Activated CD4-positive, CD25-positive, alpha-beta regulatory T cell treated with anti-CD3 and anti-CD28 coated beads, Interleukin-2, amount 50 U/mL, for 16 hours (primary cell): ENCODE measurements around the gene CTNNA2.

Experiments used
- DNase-seq: peaks from one replicate; pipeline ENCODE4 v3.0.0-alpha.2; 2020; ENCODE audit warnings: low read depth, low spot score

The CTNNA2 gene

DNA sequence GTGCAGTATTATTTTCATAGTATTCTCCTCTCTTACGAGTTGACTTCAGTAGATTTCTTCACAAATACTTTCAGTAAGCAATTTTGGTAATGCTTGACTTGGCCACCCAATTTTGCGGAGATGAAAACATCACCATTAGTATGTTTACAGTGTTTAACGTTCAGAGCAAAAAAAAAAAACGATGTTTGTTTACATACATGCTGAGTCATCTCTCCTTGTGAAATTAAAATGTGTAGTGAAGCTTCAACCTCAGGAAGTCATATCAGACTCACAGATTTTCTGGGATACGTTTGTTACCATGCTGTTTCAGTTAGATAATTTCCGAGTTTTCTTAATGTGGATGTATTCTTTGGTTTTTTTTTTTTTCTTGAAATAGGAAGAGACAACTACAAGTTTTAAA, 100.1 kb downstream of the CTNNA2 start:
- DNase-seq, result no peak

- no peak for DNase-seq
Observed at GRCh38 chr2:79619442-79619841, 106.6 kb downstream of the CTNNA2 start.

GRCh38 chr2:79619976-79620375, 107.1 kb downstream of the CTNNA2 start:
- DNase-seq, result no peak

- DNase-seq, result no peak
Observed at GRCh38 chr2:79620679-79621078, 107.8 kb downstream of the CTNNA2 start.

DNA sequence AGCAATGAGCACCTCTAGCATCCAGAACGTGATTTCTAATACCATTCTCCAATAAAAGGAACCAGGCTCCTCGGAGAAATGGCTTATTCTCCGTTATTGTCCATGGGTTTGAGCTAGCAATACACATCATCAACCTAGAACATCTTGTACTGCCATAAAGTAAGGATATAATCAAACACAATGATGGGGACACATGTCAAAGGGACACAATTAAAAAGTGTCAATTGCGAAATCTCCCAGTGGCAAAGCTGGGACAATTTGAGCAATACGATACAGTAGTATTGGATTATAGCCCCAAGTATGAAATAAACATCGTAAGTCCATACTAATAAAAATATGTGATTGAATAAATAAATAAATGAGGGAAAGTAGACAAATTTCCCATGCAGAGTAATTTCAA, 108.4 kb downstream of the CTNNA2 start:
- DNase-seq, result no peak

DNA sequence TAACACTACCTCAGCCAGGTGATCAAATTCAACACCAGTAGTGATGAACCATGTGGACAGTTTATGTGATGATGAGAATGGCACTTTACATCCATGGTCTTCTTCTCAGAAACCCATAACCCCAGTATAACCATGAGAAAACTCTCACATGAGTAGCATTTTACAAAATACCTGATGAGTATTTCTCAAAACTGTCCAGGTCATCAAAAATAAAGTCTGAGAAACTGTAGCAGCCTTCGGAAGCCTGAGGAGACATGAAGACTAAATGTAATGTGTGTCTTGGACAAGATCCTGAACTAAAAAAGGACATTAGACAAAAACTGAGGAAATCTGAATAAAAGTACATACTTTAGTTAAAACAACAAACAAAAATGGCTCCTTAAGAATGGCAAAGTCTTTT, 108.9 kb downstream of the CTNNA2 start:
- DNase-seq, result no peak

DNA sequence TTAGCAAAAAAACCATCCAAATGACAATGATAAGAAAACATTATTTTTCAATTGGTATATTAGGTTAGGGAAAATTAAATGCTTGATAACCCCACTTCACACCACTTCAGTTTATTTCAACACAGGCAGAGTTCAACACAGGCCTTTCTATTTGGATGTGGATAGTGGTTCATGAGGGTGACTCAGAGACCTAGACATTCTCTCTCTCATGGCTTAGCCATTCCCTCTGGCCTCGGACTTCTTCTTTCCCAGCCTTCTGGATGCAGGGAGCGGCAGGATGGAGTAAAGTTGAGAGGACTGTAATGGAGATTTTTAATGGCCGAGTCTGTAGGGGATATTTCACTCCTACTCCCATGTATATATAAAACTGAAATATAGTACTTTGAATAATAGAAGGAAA, 109.7 kb downstream of the CTNNA2 start:
- DNase-seq, result no peak

DNA sequence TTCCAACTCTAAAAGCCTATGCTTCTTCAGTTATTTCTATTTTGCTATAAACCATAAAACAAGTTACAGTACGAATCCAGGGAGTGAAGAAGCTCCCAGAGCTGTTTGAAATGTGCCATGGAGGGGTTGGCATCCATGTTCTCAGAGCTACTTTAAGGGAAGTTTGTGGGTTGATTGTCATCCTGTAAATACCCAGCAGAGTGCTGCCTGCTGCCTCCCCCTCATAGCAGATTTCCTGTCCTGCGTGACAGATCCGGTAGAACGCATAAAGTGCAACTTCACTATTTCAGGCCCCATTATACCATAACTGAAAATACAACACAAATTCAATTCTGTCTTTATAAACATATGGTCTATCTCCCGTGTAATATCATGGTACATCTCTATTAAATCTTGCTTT, 114.4 kb downstream of the CTNNA2 start:
- no peak for DNase-seq

- no peak for DNase-seq
Observed at GRCh38 chr2:79630060-79630459, 117.2 kb downstream of the CTNNA2 start.

DNA sequence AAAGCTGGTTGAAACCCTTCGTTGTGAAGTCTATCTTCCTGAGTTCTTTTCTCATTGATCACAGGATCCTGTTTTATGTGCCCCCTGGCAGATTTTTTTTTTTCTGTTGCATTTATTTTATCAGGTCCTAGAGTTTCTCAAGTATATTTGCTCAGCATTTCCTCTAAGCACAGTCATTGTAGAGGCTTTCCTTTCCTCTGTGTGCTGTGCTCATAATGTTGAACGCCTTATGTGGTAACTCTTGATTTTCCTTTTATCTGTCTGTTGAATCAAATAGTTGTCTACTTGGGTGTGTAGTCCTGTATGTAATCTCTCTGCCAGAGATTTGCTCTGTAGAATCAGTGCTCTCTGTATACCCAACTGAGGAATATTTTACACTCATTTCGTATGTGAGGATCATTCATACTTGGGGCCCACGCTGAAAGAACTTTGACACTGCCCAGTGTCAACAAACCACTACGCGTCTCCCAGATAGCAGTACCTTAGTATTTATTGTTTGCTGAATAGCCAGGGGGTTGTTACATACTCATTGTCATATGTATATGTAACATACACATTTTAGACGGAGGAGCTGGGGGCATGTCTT, 118.2 kb downstream of the CTNNA2 start:
- DNase-seq, result no peak

GRCh38 chr2:79638410-79638809, 125.6 kb downstream of the CTNNA2 start:
- DNase-seq, result no peak

GRCh38 chr2:79638954-79639353, 126.1 kb downstream of the CTNNA2 start:
- no peak for DNase-seq

GRCh38 chr2:79640001-79640400, 127.2 kb downstream of the CTNNA2 start:
- DNase-seq, result no peak

DNA sequence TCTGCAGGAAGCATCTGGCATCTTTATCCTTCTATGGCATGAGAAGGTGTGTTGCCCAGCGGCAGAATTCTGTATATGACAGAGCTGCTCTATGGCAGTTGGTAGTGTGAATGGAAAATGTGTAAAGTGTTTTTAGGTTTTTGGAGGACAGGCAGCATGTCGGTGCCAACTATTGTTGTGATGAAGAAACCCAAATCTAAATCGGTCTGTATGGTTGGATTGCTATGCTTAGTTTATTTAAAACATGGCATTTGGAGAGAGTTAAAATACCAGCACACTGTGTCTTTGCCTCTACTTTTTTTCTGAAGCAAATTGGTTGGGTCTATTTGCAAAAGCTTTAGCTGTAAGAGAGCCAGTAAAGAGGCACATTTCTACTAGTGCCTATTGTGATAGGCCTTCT, 136.7 kb downstream of the CTNNA2 start:
- no peak for DNase-seq

- DNase-seq, result no peak
Observed at GRCh38 chr2:79660557-79660956, 147.7 kb downstream of the CTNNA2 start.

DNA sequence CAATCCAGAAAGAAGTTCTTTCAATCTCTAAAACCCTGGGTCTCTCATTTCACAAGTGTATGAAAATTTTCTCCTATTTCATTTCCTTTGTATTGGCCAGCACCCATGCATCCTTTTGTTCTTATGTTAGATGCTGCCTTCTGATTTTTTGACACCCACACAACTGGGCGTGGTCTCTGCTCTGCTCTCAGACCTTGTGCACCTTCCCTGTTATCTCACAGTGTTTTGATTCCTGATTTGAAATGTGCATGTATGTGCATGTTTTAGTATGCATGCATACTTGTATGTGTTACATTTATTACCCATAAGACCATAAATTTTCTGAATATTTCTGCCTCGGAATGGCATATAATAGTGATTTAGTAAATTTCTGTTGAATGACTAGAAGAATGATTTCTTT, 152.2 kb downstream of the CTNNA2 start:
- no peak for DNase-seq

GRCh38 chr2:79666430-79666829, 153.6 kb downstream of the CTNNA2 start:
- DNase-seq, result no peak

- no peak for DNase-seq
Observed at GRCh38 chr2:79669714-79670113, 156.9 kb downstream of the CTNNA2 start.

DNA sequence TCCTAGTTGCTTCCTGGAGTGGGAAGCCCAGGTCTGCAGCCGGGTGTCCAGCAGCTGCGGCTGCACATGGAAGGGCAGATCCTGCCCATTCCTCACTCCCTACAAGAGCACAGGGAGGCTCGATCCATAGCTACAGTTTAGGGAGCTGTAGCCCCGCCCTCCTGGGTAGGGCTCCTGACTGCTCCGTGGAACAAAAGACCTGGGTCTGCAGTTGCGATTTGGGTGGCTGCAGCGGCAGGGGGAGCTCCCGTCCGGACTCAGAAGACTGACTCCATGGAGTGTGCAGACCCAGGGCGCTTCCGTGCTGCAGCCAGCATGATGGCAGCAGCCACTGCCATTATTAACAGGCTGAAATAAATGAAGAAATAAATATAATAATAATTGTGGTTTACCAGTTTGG, 157.3 kb downstream of the CTNNA2 start:
- DNase-seq, result no peak

DNA sequence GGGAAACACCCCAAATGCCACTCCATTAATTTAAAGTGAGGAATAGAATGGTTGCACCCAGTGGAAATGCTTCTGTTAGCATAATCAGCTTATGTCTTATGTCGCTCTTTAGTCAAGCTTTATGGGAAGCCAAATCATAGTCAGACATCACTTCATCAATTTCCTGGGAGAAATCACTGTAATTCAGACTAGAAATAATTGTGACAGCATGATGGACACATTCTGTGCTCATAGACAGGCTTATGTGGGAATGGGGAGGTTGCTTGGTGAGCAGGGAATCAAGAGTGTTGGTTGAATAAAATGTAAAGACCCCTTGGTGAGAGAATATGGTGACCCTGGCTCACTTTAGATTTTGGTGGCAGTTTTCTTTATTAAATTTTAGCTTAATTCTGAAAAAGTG, 174.0 kb downstream of the CTNNA2 start:
- DNase-seq, result no peak

- no peak for DNase-seq
Observed at GRCh38 chr2:79695248-79695647, 182.4 kb downstream of the CTNNA2 start.

DNA sequence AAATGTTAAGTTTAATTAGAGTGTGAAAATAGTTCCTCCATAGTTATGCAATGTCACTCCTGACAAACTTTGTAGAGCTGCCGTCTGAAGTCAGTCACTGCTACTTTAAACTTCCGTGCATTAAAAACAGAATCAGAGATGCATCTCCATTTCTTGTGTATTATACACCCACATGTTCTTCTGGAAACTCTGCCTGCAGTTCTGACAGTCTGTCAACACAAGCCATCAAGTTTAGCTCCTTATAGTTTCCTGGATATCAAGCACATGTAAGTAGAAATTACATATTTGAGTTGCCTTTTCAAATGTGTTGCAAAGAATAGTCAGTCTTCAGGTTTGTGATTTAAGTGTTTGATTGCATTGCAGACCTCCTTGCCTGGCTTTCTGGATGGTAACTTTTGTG, 184.3 kb downstream of the CTNNA2 start:
- DNase-seq, result no peak

GRCh38 chr2:79700651-79701050, 187.8 kb downstream of the CTNNA2 start:
- DNase-seq, result no peak

- DNase-seq, result no peak
Observed at GRCh38 chr2:79702905-79703304, 190.1 kb downstream of the CTNNA2 start.
